Brain pericyte (primary cell): ENCODE results near the gene SENP7.
"Not testable (repeated sequence)": the region's sequence is repeated elsewhere in the genome, so short reads cannot be mapped to it uniquely, and the experiment has no call there.

Experiments
- DNase-seq: peaks from one replicate; pipeline ENCODE4 v3.0.0-alpha.2; 2012; ENCODE audit warnings: low read depth, low spot score

The SENP7 gene

DNA sequence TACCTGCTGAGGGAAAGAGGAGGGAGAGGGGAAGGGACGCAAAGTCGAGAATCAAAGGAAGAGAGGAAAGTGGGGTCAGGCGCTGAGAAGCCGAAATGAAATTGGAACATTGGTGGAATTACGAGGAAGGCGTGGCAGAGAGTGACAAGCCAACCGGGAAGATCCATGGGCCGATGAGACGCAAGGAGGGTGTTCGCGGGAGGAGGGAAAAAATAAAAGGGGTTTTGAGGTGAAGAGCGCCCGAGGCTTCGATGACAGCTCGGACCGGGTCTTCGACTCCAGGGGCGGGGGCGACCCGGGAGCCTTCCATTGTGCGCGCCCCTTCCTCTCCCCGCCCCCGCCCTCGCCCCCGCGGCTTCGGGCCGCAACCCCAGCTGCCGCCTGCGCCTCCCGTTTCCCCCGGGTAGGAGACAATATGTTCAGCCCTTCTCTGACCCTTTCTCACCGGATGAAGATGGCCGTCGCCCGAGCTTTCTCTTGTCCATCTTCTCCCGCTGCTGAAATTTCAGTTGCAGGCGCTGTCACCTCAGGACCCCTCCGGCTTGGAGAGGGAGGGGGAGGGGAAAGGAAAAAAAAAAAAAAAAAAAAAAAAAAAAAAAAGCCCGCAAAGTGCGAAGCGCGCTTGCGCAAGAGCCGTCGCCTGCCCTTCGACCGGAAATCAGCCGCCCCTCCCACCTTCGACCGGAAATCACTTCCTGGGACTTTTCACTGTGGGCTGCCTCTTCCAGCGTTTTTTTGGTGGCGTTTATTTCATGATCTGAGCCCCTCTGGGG, at the start of gene SENP7:
SENP7 (minus strand) TSS at position 567 of the 773 bp plus-strand sequence; CDS start at position 485, 82 bp downstream.
- DNase-seq = peak; percentile 47

GRCh38 chr3:101561630-101562328, 48.8 kb upstream of the SENP7 start, which contains the start of gene TRMT10C:
Gene TRMT10C (plus strand): TSS chr3:101561868. CDS start chr3:101564782, 2,914 bp downstream.
- peak; percentile 77 for DNase-seq

GRCh38 chr3:101556064-101556463, 43.1 kb upstream of the SENP7 start:
- DNase-seq = no peak

- not testable (repeated sequence) for DNase-seq
Observed at GRCh38 chr3:101553381-101553780, 40.4 kb upstream of the SENP7 start.

DNA sequence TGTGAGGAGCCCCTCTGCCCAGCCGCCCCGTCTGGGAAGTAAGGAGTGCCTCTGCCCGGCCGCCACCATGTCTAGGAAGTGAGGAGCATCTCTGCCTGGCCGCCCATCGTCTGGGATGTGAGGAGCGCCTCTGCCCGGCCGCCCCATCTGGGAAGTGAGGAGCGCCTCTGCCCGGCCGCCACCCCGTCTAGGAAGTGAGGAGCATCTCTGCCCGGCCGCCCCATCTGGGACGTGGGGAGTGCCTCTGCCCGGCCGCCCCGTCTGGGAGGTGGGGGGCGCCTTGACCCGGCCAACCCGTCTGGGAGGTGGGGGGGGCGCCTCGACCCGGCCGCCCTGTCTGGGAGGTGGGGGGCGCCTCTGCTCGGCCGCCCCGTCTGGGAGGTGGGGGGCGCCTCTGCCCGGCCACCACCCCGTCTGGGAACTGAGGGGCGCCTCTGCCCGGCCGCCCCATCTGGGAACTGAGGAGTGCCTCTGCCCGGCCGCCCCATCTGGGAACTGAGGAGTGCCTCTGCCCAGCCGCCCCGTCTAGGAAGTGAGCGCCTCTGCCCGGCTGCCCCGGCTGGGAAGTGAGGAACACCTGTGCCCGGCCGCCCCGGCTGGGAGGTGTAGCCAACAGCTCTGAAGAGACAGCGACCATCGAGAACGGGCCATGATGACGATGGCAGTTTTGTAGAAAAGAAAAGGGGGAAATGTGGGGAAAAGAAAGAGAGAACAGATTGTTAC, 38.5 kb upstream of the SENP7 start:
- not testable (repeated sequence) for DNase-seq

DNA sequence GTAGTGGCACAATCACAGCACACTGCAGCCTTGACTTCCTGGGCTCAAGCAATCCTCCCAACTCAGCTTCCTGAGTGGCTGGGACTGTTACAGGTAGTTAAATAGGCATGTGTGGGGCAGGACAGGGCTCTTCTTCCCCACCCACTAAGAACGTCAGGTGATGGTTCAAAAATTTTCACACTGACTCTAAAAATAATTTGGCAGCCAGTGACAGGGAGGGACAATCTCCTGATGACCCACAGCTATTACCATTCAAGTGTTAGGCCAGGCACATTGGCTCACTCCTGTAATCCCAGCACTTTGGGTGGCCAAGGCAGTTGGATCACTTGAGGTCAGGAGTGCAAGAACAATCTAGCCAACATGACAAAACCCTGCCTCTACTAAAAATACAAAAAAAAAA, 36.5 kb upstream of the SENP7 start:
- DNase-seq = no peak

GRCh38 chr3:101548527-101549105, 35.6 kb upstream of the SENP7 start:
- no peak for DNase-seq

DNA sequence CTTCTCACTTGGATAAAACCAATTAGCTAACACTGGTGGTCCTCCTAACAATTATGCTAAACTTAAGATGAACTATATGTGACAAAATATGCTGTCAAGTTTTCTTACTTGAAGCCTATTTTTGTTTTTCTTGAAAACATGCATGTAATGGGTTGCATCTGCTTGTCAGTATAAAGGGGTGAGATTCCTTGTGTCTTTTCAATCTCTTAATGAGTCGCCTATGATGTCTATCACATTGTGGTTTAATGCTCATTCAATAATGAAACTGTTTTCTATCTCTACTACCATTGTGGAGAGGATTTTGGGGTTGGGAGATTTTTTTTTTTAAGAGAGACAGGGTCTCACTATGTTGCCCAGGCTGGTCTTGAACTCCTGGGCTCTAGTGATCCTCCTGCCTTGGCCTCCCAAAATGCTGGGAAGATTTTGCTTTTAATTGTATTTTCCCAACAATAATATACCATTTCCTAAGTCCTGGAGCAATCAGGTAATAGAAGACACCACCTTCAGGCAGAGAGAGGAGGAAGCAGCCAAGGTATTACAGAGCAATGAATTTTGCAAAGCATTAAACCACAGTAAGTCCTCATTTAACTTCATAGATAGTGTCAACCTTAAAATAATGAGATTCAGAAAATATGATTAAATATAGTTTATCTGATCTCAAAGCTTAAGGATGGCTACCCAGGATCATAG, 31.3 kb upstream of the SENP7 start:
- no peak for DNase-seq

- DNase-seq = no peak
Observed at GRCh38 chr3:101542957-101543356, 29.9 kb upstream of the SENP7 start.

GRCh38 chr3:101536955-101537354, 23.9 kb upstream of the SENP7 start:
- DNase-seq = not testable (repeated sequence)

GRCh38 chr3:101536266-101536665, 23.3 kb upstream of the SENP7 start:
- no peak for DNase-seq

- no peak for DNase-seq
Observed at GRCh38 chr3:101535221-101535620, 22.2 kb upstream of the SENP7 start.

DNA sequence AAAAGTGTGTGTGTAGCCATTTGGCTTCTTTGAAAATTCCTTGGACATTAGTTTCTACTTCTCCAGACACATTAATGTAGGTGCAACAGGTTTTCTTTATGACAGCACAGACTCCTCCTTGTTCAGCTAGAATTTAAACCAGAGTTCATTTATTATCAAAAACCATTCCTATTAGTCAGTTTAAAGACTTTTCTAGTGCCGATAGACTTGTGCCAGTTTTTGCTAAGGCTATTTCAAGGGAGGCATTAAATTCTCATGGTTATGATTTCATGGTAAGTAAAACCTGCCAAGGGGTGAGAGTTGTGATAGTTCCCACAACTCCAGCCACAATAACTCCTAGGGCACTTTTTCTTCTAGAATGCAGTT, 20.6 kb upstream of the SENP7 start:
- DNase-seq = no peak

- no peak for DNase-seq
Observed at GRCh38 chr3:101532783-101533602, 20.0 kb upstream of the SENP7 start.

DNA sequence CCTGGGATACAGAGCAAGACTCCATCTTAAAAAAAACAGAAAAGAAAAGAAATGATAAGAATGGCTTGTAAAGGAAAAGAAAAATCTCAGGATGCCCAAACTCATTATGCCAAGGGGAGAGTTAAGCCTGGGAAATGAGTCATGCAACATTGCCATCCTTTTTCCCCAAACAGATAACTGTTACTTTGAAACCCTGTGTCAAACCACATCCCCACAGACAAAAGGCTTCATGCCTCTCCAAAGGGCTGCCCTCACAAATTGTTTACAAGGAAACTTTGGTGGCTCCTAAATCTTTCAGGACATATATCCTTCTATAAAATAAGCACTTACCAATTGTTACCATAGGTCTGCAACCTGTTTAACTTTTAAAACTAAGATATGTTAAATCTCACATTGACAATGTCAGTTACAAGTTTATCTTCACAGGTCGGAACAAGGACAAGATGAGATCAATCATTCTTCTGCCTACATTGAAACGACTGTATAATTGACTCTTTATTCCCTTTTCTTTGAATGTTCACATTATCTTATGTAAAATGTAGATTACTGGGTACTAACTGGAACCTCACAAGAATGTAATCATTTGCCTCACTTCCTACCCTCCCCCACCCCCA, 18.6 kb upstream of the SENP7 start:
- DNase-seq = no peak

DNA sequence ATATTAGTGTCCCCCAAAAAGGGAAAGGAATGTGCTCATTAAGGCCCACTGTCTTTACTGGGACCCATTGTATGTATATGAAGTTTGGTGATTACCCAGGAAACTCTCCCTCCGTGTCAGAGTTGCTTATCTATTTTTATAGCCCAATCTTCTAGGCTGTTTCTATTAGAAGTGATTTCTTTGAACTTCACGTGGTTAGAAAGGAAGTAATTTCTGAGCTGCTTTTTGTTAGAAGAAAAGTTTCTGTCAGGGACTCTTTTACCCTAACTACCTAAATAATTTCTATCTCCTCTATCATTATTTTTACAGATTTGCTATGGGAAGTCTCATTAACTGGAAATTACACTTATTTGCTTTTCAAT, 17.7 kb upstream of the SENP7 start:
- DNase-seq = no peak

DNA sequence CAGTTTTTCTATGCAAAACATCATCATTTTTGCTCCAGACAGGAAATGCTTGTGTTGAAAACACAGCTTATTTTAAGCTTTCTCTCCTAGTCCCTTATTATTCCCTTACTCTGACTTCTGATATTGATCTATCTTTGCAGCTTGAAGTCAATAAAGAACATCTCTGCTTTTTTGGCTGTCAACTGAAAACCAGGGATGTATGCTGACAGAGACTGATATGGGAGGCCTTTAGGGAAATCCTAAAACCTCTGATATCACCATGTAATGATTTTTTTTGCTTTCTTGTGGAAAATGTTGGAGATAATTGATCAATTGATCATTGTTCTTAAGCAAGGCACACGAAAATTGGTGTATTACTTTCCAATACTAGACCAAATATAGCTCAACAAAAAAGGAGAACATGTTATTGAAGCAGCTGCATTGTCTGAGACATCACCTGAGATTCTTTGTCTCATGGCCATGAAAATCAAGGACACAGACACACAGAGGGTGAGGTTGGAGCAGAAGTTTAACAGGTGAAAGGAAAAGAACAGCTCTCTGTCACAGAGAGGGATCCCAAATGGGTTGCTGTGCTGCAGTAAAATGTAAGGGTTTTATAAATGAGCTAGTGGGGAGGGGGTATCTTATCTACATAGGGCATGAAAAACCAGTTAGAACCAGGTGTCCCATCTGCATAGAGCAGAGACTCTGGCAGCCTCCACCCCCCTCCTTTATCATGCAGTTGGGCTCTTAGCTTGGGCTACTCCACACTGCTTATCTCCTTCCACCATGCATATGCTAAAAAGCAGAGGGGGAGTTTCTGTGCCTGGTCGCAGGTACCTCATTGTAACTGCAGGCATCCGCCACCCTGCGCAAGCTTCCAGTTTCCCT, 17.0 kb upstream of the SENP7 start:
- DNase-seq = no peak

- no peak for DNase-seq
Observed at GRCh38 chr3:101527906-101528305, 14.9 kb upstream of the SENP7 start.

DNA sequence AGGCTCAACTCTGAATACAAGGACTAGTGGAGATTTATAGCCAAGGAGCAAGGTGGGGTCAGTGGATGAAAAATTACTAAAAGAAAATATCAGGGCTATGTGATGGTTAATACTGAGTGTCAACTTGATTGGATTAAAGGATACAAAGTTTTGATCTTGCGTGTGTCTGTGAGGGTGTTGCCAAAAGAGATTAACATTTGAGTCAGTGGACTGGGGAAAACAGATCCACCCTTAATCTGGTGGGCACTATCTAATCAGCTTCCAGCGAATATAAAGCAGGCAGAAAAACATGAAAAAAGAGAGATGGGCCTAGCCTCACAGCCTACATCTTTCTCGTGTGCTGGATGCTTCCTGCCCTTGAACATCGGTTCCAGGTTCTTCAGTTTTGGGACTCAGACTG, 14.4 kb upstream of the SENP7 start:
- DNase-seq = no peak
